ENCODE measurements around the gene ESRRA. TPM values are rescaled to one million over a fixed set of nuclear protein-coding genes. Genes with fewer than 3 reads are reported as not detected.
"Not testable (repeated sequence)": the region's sequence is repeated elsewhere in the genome, so short reads cannot be mapped to it uniquely, and the experiment has no call there.

The ESRRA gene
- polyA plus RNA-seq, 2 of the 4 experiments (the other 2 are of a cell fraction) = 15.2 to 35.5 TPM

DNA sequence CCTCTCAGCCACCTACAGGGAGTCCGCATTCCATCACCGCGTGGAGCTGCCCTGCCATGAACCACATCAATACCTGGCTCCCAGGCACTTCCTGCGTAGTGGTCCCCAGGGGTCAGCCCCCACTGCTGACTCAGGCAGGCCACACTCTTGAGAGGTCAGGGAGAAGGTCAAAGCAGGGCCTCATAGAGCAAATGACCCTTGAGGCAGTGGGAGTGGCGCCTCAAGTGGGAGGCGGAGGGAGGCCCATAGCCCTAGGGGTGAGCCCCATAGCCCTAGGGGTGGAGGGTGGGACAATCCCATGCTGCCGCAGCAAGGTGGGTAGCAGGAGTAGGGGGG is 17.6 kb downstream of the ESRRA start:
- ChIA-PET POLR2A (no interaction called here), CTCF (interaction anchor here (0.6 to 13.4 kb wide), 5 partner anchors 10 to 26 kb away, joined by 3 to 312 read pairs (median 42); partner anchors contain the start of genes CATSPERZ, CCDC88B and ESRRA)
- DNase-seq (ENCODE audit: low read depth in 1 of 2, low spot score in 1 of 2) (no peak), ATAC-seq (no peak), FAIRE-seq (no peak)
- Histone ChIP-seq H3K4me2 (no peak overlapping the region), H3K9me3 (no peaks in the 10 kb centered on the region), H3K27ac (0 out of 6 replicates have a peak overlapping the region, but pooled peaks of 1 of the 2 experiments have one; percentile 4), H3K4me1 (peaks cover 8% of the 10 kb centered on the region; the same call in 2 of the 3 replicates), H3K4me3 (no peak overlapping the region)
- TF ChIP-seq KDM5A (IDR thresholded peaks at IDR 0.05) = no peak
- 94% methylated on average over 5 of the region's 7 CpGs for WGBS (ENCODE audit: missing lambda C conversion rate)

- CTCF ChIA-PET = interaction anchor here (0.6 to 13.4 kb wide), 7 partner anchors 9 to 119 kb away, joined by 3 to 312 read pairs (median 6); partner anchors contain the start of genes CATSPERZ, CCDC88B and ESRRA
- no peaks in the 10 kb centered on the region for H3K9me3 ChIP-seq
- H3K4me3 ChIP-seq = no peak overlapping the region
- 72% methylated on average over 5 of the region's 5 CpGs for whole genome bisulfite sequencing (ENCODE audit: missing lambda C conversion rate)
- H3K4me2 ChIP-seq = no peak overlapping the region
- POLR2A ChIA-PET = no interaction called here
- no peak for TF ChIP-seq BHLHE40 (IDR thresholded peaks at IDR 0.05; ENCODE audit: low read depth, low read length)
- TF ChIP-seq CEBPB (IDR thresholded peaks at IDR 0.05) = no peak
- TF ChIP-seq JUN (IDR thresholded peaks at IDR 0.05) = no peak
- no peak for TF ChIP-seq HOXA7 (CRISPR knock-in tag; IDR thresholded peaks at IDR 0.05)
- no peak for TF ChIP-seq EP300 (IDR thresholded peaks at IDR 0.05)
- TF ChIP-seq, protein P1, sequence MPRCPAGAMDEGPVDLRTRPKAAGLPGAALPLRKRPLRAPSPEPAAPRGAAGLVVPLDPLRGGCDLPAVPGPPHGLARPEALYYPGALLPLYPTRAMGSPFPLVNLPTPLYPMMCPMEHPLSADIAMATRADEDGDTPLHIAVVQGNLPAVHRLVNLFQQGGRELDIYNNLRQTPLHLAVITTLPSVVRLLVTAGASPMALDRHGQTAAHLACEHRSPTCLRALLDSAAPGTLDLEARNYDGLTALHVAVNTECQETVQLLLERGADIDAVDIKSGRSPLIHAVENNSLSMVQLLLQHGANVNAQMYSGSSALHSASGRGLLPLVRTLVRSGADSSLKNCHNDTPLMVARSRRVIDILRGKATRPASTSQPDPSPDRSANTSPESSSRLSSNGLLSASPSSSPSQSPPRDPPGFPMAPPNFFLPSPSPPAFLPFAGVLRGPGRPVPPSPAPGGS (IDR thresholded peaks at IDR 0.05) = no peak
- TF ChIP-seq PHF8 (IDR thresholded peaks at IDR 0.05; ENCODE audit: borderline replicate concordance, low read depth) = no peak
- no peak for TF ChIP-seq KDM1A (IDR thresholded peaks at IDR 0.05; ENCODE audit: low read depth)
- no peak for TF ChIP-seq RCOR1 (IDR thresholded peaks at IDR 0.05; ENCODE audit: low read depth, low read length)
- TF ChIP-seq SMC3 (IDR thresholded peaks at IDR 0.05) = no peak
- TF ChIP-seq EHMT2 (IDR thresholded peaks at IDR 0.05; ENCODE audit: low read depth) = no peak
- no peak overlapping the region for H3K27ac ChIP-seq
- FAIRE-seq (no peak), DNase-seq (ENCODE audit: low read depth in 1 of 2, low spot score in 1 of 2) (no peak), ATAC-seq (no peak)
- peaks cover 8% of the 10 kb centered on the region; the same call in 2 of the 3 replicates for H3K4me1 ChIP-seq
These were observed 18.0 kb downstream of the ESRRA start for GRCh38 chr11:64323373-64323772.

- POLR2A ChIA-PET = not testable (repeated sequence)
- CTCF ChIA-PET = interaction anchor here (1.2 to 13.4 kb wide), 6 partner anchors 8 to 119 kb away, joined by 3 to 312 read pairs (median 24); partner anchors contain the start of genes CATSPERZ, CCDC88B and ESRRA
These were observed 18.7 kb downstream of the ESRRA start for GRCh38 chr11:64323984-64324383.

GRCh38 chr11:64324692-64325469 is 19.6 kb downstream of the ESRRA start:
- no peak overlapping the region for H3K27ac ChIP-seq
- FAIRE-seq = no peak
- CTCF ChIA-PET = interaction anchor here (1.2 to 13.4 kb wide), 6 partner anchors 7 to 120 kb away, joined by 3 to 312 read pairs (median 5); partner anchors contain the start of genes CATSPERZ, CCDC88B, ESRRA and PRDX5
- POLR2A ChIA-PET = no interaction called here
- no peaks in the 10 kb centered on the region for H3K9me3 ChIP-seq
- DNase-seq (ENCODE audit: low read depth in 1 of 2, low spot score in 1 of 2) = no peak
- ATAC-seq = no peak
- WGBS (ENCODE audit: missing lambda C conversion rate) = 88% methylated on average over 11 of the region's 11 CpGs
- H3K4me2 ChIP-seq = no peak overlapping the region
- H3K4me1 ChIP-seq = no peaks in the 10 kb centered on the region; the same call in 2 of the 3 replicates
- H3K4me3 ChIP-seq = no peak overlapping the region
- no peak; the same call in 1 of the 2 replicates for TF ChIP-seq ZC3H11A (IDR thresholded peaks at IDR 0.05)
- TF ChIP-seq MYC (IDR thresholded peaks at IDR 0.05; ENCODE audit: borderline replicate concordance, low read length) = no peak
- TF ChIP-seq PBX3 (IDR thresholded peaks at IDR 0.05) = no peak
- TF ChIP-seq, protein P1 (IDR thresholded peaks at IDR 0.05) = no peak
- no peak for TF ChIP-seq RCOR1 (IDR thresholded peaks at IDR 0.05; ENCODE audit: low read depth, low read length)
- no peak for TF ChIP-seq EHF (CRISPR knock-in tag; IDR thresholded peaks at IDR 0.05)
- no peak for TF ChIP-seq HEYL (CRISPR knock-in tag; IDR thresholded peaks at IDR 0.05)
- no peak for TF ChIP-seq CHD2 (IDR thresholded peaks at IDR 0.05; ENCODE audit: low read length, partially characterized antibody)
- no peak for TF ChIP-seq HOXB5 (CRISPR knock-in tag; IDR thresholded peaks at IDR 0.05)
- TF ChIP-seq CHD4 (IDR thresholded peaks at IDR 0.05; ENCODE audit: borderline replicate concordance) = no peak
- TF ChIP-seq MAZ (IDR thresholded peaks at IDR 0.05; ENCODE audit: borderline replicate concordance, low read depth, low read length) = no peak
- no peak for TF ChIP-seq RARB (CRISPR knock-in tag; IDR thresholded peaks at IDR 0.05)
- no peak for TF ChIP-seq KDM1A (IDR thresholded peaks at IDR 0.05; ENCODE audit: low read depth)
- TF ChIP-seq NFE2L2 (conservative IDR thresholded peaks at IDR 0.05; ENCODE audit: low read length) = no peak
- TF ChIP-seq JUNB (IDR thresholded peaks at IDR 0.05) = no peak
- no peak for TF ChIP-seq FOSL2 (IDR thresholded peaks at IDR 0.05)
- no peak for TF ChIP-seq FOSL2 (CRISPR knock-in tag; IDR thresholded peaks at IDR 0.05)
- TF ChIP-seq CBX8 (IDR thresholded peaks at IDR 0.05) = no peak
- no peak for TF ChIP-seq FOSB (CRISPR knock-in tag; IDR thresholded peaks at IDR 0.05)
- TF ChIP-seq NR3C1 (IDR thresholded peaks at IDR 0.05) = no peak

More at GRCh38 chr11:64323984-64324383, 18.7 kb downstream of the ESRRA start:
- not testable (repeated sequence) for H3K4me2 ChIP-seq; FAIRE-seq; H3K4me1 ChIP-seq; H3K9me3 ChIP-seq; H3K4me3 ChIP-seq; DNase-seq (ENCODE audit: low read depth in 1 of 2, low spot score in 1 of 2)
- 0 out of 6 replicates have a peak overlapping the region, but pooled peaks of 1 of the 2 experiments have one; percentile 26 for H3K27ac ChIP-seq
- 89% methylated on average over 4 of the region's 4 CpGs for WGBS (ENCODE audit: missing lambda C conversion rate)
- ATAC-seq = peak in 1 of 2 experiments; percentile 5; a peak in 1 of 6 replicates

Data from A549 (cell line).